Right cardiac atrium (tissue), 5 donors: ENCODE results near the gene MTX1. TPM values are rescaled to one million over a fixed set of nuclear protein-coding genes. Genes with fewer than 3 reads are reported as not detected.
"Not testable (repeated sequence)": the region's sequence is repeated elsewhere in the genome, so short reads cannot be mapped to it uniquely, and the experiment has no call there.

Experiments
- ATAC-seq, 2 donors: fragments of 200-7000 bp; cut with Tn5 transposase; one replicate each; pipeline versions ENCODE4 v1.8.0 to v1.9.1; 2020; ENCODE audit warnings: moderate library complexity in 2 of 2, mild to moderate bottlenecking in 1 of 2
- DNase-seq, 3 donors: peaks; one replicate each; pipeline ENCODE4 v3.0.0-alpha.2; 2020
- H3K27ac ChIP-seq: one replicate; pipeline ENCODE4 v1.5.1; 2013; ENCODE audit warnings: mild to moderate bottlenecking, low read length, control low read depth, moderate library complexity
- H3K27me3 ChIP-seq: one replicate; pipeline ENCODE4 v1.6.1; 2013; ENCODE audit not compliant: control insufficient read depth, insufficient read depth
- H3K4me1 ChIP-seq: one replicate; pipeline ENCODE4 v1.6.1; 2013; ENCODE audit warnings: low read length; ENCODE audit not compliant: control insufficient read depth, insufficient read depth
- H3K4me3 ChIP-seq: one replicate; pipeline ENCODE4 v1.5.1; 2013; ENCODE audit warnings: low read length, control low read depth
- H3K9me3 ChIP-seq: one replicate; pipeline ENCODE4 v1.6.1; 2013; ENCODE audit warnings: low read length; ENCODE audit not compliant: control insufficient read depth
- WGBS: extraction: QIAGEN DNeasy Blood & Tissue Kit; methylation state at CpG from one replicate; pipeline ENCODE4 v1.1.7; 2013; 5-methylcytosine and 5-hydroxymethylcytosine counted together
- intact Hi-C, 4 donors: fragments of 100-400 bp; cut with DNase I; formaldehyde crosslinking; loops; one replicate each; pipeline versions ENCODE4 v1.11.0 to v1.14.0; 2022 to 2023
- polyA plus RNA-seq: library from polyadenylated mRNA; stranded (reverse); fragments of 200-250 nt; gene quantifications from one replicate; pipeline ENCODE4 v1.2.3, GENCODE V29; 2013
- total RNA-seq, 4 donors: library from RNA; stranded (reverse); fragmentation: NEBNext Ultra II Directional; extraction: Animal tissue kit (Norgen Biotek cat#: 25700); gene quantifications; one replicate each; pipeline ENCODE4 v1.2.1, GENCODE V29; 2021
- donor health status: healthy with polysubstance abuse.
- donor health status: DM: no; HTN: yes; CAD: no.
- donor health status: DM: no; HTN: no; CAD: no.
- donor health status: DM: no; HTN: yes; CAD: no; lungs with severe emphysema.
- donor health status: DM: yes; HTN: yes; CAD: no.

MTX1 gene
- total and polyA plus RNA-seq, 5 donors, result 20.1 to 31.9 (median 21.2) TPM

DNA sequence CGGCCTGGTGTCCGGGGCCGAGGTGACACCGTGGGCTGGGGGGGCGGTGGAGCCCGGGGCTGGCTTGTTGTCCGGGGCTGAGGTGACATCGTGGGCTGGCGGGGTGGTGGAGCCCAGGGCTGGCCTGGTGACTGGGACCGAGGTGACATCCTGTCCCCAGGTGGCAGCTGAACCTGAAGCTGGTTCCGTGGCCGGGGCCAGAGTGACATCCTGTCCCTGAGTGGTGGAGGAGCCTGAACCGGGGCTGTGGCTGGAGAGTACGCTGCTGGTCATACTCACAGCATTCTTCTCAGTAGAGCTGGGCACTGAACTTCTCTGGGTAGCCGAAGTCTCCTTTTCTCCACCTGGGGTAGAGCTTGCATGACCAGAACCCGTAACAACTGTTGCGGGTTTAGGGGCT is 16.6 kb upstream of the MTX1 start:
- no peaks in the 10 kb centered on the region for H3K9me3 ChIP-seq
- intact Hi-C loops, result no loop called here
- ATAC-seq, result no peak
- H3K4me1 ChIP-seq, result peaks cover 3% of the 10 kb centered on the region
- H3K4me3 ChIP-seq, result no peak overlapping the region
- H3K27ac ChIP-seq, result no peak overlapping the region
- H3K27me3 ChIP-seq, result no peaks in the 10 kb centered on the region
- DNase-seq, result peak; percentile 22 to 67 (median 59)
- 91% methylated on average over 17 of the region's 17 CpGs for WGBS

DNA sequence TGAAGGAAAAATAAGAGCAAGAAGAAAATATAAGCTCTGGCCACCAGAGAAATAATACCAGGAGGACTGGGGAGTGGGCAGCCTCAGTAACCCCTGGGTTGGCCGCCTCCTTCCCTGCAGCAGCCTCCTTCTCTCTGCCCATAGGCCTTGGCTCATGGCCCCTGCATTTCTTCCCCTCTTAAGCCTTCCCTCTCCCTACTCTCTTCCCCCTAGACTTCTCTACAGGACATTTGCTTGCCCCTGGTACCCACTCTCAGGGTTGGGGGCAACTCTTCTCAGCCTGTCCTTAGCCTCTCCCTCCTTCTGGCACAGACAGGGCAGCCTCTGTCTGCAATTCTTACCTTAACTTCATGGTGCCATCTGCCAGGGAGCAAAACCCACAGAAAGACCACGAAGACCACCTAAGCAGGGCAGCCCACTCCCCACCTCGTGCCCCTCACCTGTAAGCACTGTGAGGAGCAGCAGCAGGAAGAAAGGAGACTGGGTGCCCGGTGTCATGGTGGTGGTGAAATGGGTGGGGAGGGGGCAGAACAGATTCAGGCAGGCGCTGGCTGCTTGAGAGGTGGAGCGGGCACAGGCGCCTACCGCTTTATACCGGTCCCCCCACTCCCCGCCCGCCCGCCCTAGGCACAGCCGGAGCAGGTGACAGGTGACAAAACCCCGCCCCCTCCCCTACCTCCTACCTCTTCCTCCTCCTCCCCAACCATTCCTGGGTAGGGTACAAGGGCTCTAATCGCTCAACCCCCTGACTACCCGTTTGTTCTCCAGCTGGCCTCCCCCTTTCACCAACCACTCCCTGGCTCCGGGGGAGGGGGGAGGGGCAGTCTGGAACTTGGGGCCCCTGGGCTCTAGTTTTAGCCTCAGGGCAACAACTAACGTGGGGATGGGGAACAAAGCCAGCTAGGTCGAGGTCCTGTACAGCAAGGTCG is 15.9 kb upstream of the MTX1 start:
- DNase-seq (peak in 1 of 3 donors; percentile 14), ATAC-seq (peak; percentile 6 to 19)
- peak overlapping the region; percentile 37 for H3K27ac ChIP-seq
- peaks cover 3% of the 10 kb centered on the region for H3K4me1 ChIP-seq
- H3K27me3 ChIP-seq, result no peaks in the 10 kb centered on the region
- WGBS, result 48% methylated on average over 20 of the region's 20 CpGs
- H3K4me3 ChIP-seq, result no peak overlapping the region
- H3K9me3 ChIP-seq, result no peaks in the 10 kb centered on the region
- intact Hi-C loops, result no loop called here

DNA sequence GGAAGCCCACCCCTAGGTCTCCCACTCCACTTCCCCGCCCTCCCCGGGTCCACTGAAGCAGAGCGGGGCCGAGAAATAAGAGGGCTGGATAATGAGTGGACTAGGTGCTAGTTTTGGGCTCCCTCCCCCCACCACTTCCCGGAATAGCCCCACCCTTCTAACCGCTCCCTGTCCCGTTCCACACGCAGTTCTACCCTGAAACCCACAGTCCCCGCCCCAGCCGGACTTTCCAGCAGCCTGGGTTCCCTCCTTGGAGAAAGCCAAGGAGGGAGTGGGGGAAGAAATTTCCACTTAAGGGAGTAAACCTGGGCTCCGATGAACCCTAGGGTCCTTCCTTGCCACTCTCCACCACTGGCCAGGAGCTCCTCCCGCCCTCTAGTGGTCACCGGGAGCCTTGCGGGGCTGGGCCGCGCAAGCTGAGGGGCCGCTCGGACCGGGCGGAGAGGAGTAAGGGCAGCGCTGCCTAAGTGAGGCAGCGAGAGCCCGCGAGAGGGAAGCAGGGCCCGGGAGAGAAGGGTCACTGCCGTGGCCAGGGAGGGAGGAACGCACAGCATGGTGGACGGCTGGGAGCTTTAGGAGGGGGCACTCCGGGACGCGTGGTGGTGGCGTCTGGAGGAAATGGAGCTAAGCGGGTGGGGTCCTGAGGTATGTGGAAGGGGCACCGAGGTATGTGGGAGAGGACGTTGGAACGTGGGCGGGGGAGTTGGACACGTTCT is 15.1 kb upstream of the MTX1 start:
- ATAC-seq (peak; percentile 85 to 86), DNase-seq (peak; percentile 94 to 96 (median 96))
- Histone ChIP-seq H3K4me1 (peaks cover 3% of the 10 kb centered on the region), H3K4me3 (peak overlapping the region; percentile 11), H3K27me3 (no peaks in the 10 kb centered on the region), H3K9me3 (no peaks in the 10 kb centered on the region), H3K27ac (peak overlapping the region; percentile 83)
- intact Hi-C loops, result no loop called here
- under 1% methylated on average over 38 of the region's 38 CpGs for WGBS

DNA sequence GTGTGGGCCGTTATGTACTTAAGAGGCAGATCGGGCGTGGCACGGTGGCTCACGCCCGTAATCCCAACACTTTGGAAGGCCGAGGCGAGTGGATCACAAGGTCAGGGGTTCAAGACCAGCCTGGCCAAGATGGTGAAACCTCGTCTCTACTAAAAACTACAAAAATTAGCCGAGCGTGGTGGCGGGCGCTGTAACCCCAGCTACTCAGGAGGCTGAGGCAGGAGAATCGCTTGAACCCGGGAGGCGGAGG is 14.6 kb upstream of the MTX1 start:
- ATAC-seq, DNase-seq, H3K9me3 ChIP-seq, H3K27me3 ChIP-seq, H3K4me1 ChIP-seq, intact Hi-C loops: not testable (repeated sequence)
- WGBS, result 4% methylated on average over 16 of the region's 16 CpGs
- peak overlapping the region; percentile 11 for H3K4me3 ChIP-seq
- peak overlapping the region; percentile 83 for H3K27ac ChIP-seq

DNA sequence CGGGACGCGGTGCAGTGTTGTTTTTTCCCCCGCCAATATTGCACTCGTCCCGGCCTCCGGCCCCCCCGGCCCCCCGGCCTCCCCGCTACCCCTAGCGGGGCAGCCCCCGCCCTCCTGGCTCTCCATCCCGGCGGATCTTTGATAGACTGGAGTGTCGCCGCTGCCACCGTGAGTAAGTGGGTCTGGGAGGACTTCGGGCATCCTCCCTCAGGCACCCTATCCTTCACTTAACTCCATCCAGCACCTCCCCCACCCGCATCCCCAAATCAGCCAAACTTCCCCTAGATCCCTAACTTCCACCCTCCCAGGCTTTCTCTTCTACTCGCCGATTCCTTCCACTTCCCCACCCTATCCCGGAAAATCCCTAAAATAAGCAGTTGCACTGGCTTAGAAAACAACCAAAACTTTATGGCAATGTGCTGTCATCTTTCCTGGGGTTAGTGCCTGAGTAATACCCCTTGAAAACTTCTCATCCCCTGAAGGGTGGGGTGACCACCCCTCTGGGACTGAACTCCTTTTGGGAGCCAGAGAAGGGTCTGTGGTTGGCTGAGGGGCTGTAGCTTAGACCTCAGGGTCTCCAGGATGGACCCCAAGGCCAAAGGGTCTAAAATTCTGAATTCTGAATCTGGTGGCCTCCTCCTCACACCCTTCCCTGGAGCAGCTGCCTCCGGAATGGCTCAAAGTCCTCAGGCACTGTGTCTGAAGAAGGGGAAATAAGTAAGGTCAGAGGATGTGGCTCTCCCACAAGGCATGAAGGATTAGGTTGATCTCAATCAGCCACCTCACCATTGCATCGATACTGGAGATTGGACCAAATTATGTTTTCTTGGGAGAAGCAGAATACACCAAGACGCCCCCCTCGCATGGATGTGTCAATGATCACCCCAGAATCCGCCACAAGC is 13.0 kb upstream of the MTX1 start:
- intact Hi-C loops, result no loop called here
- no peaks in the 10 kb centered on the region for H3K27me3 ChIP-seq
- no peaks in the 10 kb centered on the region for H3K9me3 ChIP-seq
- WGBS, result 21% methylated on average over 27 of the region's 27 CpGs
- ATAC-seq (peak; percentile 0 to 2), DNase-seq (peak; percentile 21 to 69 (median 39))
- H3K4me3 ChIP-seq, result peak overlapping the region; percentile 52
- peak overlapping the region; percentile 49 for H3K27ac ChIP-seq
- peaks cover 3% of the 10 kb centered on the region for H3K4me1 ChIP-seq

DNA sequence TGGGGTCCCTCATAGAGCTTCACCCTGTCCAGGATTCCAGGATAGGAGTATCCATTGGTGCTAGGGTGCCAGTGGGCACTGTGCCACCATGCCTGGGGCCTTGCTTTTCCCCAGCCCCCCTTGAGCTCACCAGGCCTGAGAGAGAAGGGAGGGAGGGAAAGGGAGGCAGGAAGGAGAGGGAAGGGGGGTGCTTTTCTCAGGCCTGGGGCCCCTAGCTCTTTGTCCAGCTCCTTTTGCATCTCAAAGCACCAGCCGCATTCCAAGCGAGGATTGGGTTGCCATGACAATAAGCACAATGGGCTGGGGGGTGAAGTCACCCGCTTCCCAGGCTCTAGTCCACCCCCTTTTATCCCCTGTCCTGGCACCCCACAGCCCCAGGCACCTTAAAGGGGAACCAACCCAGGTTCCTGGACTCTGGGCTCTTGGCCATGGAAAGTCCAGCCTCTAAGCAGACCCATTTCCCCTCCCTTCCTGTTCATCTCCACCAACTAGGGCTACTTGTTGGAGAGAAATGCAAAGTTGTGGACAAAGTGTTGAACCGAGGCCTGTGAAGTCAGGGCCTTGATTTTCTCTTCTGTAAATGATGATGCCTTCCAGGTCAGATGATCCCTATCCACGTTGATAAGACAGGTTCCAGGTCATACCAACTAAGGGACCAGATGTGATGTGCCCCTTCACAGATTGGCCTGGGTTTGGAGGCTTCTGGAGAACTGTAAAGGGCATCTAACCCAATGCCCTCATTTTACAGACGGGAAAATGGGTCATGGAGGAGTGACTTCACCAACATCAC is 12.2 kb upstream of the MTX1 start:
- H3K9me3 ChIP-seq, result no peaks in the 10 kb centered on the region
- DNase-seq (peak in 1 of 3 donors; percentile 61), ATAC-seq (no peak)
- H3K27ac ChIP-seq, result no peak overlapping the region
- H3K27me3 ChIP-seq, result no peaks in the 10 kb centered on the region
- intact Hi-C loops, result no loop called here
- H3K4me3 ChIP-seq, result no peak overlapping the region
- peaks cover 3% of the 10 kb centered on the region for H3K4me1 ChIP-seq
- 80% methylated on average over 6 of the region's 6 CpGs for WGBS

DNA sequence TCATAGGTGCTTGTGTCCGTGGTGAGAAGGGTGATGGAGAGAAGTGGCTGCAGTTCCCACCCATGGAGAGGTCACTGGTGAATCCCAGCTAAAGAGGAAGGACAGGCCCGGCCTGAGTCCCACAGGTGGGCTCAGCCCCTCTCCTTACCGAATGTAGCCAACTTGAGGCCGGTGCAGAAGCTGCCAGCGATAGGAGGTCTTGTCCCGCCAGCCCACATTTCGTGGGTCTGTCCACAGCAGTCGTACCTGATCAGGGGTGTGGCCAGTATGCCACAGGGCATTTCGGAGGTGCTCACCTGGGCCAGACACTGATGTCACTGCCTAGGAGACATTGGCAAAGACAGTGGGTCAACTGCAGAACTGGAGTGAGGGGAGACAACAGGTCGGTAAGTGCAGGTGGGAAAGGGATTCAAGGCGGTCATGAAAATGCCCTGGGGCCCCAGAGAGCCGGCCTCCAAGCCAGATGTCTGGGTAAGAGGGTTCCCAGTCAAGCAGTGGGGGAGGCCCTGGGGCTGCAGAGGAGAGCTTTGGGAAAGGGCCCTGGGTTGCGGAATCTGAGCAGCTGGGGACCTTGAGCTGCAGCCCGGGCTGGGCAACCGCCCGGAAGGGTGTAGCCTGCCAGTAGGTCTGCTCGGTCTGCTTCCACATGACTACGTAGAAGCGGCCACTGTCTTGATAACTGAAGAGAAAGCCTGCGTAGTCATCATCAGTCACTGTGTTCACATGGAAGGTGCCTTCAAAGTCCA is 11.4 kb upstream of the MTX1 start:
- 89% methylated on average over 20 of the region's 20 CpGs for WGBS
- H3K9me3 ChIP-seq, result no peaks in the 10 kb centered on the region
- peaks cover 3% of the 10 kb centered on the region for H3K4me1 ChIP-seq
- H3K27ac ChIP-seq, result no peak overlapping the region
- no peak for ATAC-seq
- intact Hi-C loops, result no loop called here
- DNase-seq, result peak; percentile 71 to 78 (median 73)
- no peak overlapping the region for H3K4me3 ChIP-seq
- no peaks in the 10 kb centered on the region for H3K27me3 ChIP-seq

DNA sequence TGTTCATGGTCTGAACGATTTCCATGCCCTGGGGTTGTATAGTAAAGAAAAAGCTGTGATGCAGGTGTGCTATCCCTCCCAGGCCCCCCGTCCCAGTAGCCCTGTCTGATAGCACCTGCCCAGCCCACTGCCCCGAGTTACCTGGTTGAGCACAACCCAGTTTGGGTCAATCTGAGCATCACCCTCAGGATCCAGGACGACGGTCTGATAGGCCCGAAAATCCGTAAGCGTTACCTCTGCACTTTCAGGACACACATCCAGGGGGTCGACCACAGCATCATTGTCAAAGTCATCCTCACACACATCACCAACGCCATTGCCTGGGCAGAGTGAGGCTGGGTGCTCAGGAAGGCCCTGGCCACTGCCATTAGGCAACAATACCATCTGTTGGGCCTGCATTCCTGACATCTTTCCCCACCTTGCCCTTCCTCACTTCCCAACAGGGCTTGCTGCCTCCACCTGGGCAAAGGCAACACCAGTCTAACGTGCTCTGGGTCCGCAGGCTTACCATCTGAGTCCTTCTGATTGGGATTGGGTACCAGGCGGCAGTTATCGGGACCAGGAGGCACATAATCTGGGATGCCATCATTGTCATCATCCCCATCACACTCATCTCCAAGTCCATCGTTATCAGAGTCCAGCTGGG is 10.5 kb upstream of the MTX1 start:
- no peak for DNase-seq
- H3K4me1 ChIP-seq, result peaks cover 3% of the 10 kb centered on the region

DNA sequence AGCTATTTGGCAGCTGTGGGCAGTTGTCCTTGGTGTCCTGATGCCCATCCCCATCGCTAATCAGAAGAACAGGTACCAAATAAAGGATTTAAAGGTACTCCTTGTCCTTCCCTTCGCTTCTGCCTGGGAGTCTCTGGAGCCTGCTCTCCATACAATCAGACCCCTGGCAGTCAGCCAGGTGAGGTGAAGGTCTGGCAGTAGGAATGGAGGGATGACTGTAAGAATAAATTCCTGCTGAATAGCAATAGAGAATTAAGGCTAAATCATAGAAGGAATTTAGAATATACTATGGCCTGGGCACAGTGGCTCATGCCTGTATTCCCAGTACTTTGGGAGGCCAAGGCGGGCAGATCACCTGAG is 10.0 kb upstream of the MTX1 start:
- intact Hi-C loops, result no loop called here
- Histone ChIP-seq H3K4me3 (no peak overlapping the region), H3K27ac (no peak overlapping the region), H3K4me1 (peaks cover 3% of the 10 kb centered on the region), H3K9me3 (no peaks in the 10 kb centered on the region), H3K27me3 (no peaks in the 10 kb centered on the region)
- DNase-seq (no peak), ATAC-seq (no peak)
- 94% methylated on average over 3 of the region's 3 CpGs for WGBS

More for the DNA sequence above, 10.5 kb upstream of the MTX1 start:
- Histone ChIP-seq H3K27me3 (no peaks in the 10 kb centered on the region), H3K9me3 (no peaks in the 10 kb centered on the region), H3K27ac (no peak overlapping the region), H3K4me3 (no peak overlapping the region)
- intact Hi-C loops, result no loop called here
- ATAC-seq, result no peak
- WGBS, result 89% methylated on average over 15 of the region's 15 CpGs
